Astrocyte of the cerebellum (primary cell): ENCODE results near the gene QRFP.

ENCODE experiments used
- DNase-seq: peaks from one replicate; pipeline ENCODE4 v3.0.0-alpha.2; 2011; ENCODE audit warnings: low read depth
- H3K4me3 ChIP-seq: 2 replicates; pipeline ENCODE4 v1.5.1; 2011; ENCODE audit warnings: mild to moderate bottlenecking, low read depth, low read length, moderate library complexity
- CTCF ChIP-seq: IDR thresholded peaks from 2 replicates; pipeline ENCODE4 v1.5.1; 2012; ENCODE audit warnings: low read length, low read depth, moderate library complexity, mild to moderate bottlenecking; ENCODE audit errors: missing control alignments
- in situ Hi-C: cut with HindIII; loops from 2 replicates; pipeline ENCODE4 v1.10.0; 2017; ENCODE audit warnings: low sequenced_read_pairs

QRFP gene

GRCh38 chr9:130896233-130897014 lies at the start of gene QRFP:
Gene QRFP (minus strand): TSS chr9:130896812. CDS start chr9:130893838, 2,974 bp downstream.
- no peak for DNase-seq
- in situ Hi-C loops, result no loop called here
- TF ChIP-seq CTCF, result no peak
- H3K4me3 ChIP-seq, result no peak within 1 kb of the TSS

GRCh38 chr9:130945173-130945572 lies 48.6 kb upstream of the QRFP start:
- no peak for DNase-seq
- no peak overlapping the region for H3K4me3 ChIP-seq
- in situ Hi-C loops, result no loop called here
- TF ChIP-seq CTCF, result no peak

GRCh38 chr9:130944510-130945058 lies 48.0 kb upstream of the QRFP start:
- no peak overlapping the region for H3K4me3 ChIP-seq
- in situ Hi-C loops, result no loop called here
- no peak for TF ChIP-seq CTCF
- no peak for DNase-seq

GRCh38 chr9:130943777-130944176 lies 47.2 kb upstream of the QRFP start:
- no peak for DNase-seq
- H3K4me3 ChIP-seq, result no peak overlapping the region
- in situ Hi-C loops, result no loop called here
- TF ChIP-seq CTCF, result no peak

- DNase-seq, result no peak
- no peak for TF ChIP-seq CTCF
- H3K4me3 ChIP-seq, result no peak overlapping the region
- in situ Hi-C loops, result no loop called here
Measured at GRCh38 chr9:130943221-130943620, 46.6 kb upstream of the QRFP start.

GRCh38 chr9:130942679-130943078 lies 46.1 kb upstream of the QRFP start:
- in situ Hi-C loops, result no loop called here
- no peak for TF ChIP-seq CTCF
- DNase-seq, result no peak

More at GRCh38 chr9:130942679-130943078, 46.1 kb upstream of the QRFP start:
- H3K4me3 ChIP-seq, result no peak overlapping the region
